Measurements from ENCODE around the gene AJAP1. TPM values are rescaled to one million over a fixed set of nuclear protein-coding genes. Genes with fewer than 3 reads are reported as not detected.

AJAP1 gene
- total and polyA plus RNA-seq, 4 donors, result 0.16 to 2.3 TPM; not detected in 2

DNA sequence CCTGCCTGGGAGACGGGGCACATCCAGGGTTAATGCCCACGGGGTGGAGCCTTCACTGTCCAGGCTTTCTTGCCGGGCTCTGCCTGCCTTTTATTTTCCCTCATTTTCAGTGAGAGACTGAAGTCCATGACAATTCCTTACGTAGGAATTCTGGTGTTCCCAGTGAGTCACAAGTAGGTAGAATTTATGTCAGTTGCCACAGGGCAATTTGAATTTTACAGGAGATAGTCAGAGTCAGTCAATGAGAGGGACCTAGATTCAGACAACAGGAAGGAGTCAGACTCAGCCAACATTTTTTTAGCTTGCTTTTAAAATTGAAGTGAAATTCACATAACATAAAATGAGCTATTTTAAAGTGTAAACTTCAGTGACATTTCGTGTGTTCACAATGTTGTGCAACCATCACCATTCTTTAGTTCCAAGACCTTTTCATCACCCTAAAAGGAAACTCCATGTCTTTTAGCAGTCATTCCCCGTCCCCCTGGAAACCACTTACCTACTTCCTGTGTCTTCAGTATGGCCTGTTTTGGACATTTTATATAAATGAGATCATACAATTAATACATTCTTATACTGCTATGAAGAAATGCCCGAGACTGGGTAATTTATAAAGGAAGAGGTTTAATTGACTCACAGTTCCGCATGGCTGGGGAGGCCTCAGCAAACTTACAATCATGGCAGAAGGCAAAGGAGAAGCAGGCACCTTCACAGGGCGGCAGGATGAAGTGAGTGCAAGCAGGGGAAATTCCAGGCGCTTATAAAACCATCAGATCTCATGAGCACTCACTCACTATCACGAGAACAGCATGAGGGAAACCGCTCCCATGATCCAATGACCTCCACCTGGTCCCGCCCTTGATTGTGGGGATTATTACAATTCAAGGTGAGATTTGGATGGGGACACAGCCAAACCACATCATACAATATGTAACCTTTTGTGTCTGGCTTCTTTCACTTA, 14.6 kb downstream of the AJAP1 start:
- Histone ChIP-seq H3K4me1 (ENCODE audit: control insufficient read depth in 1 of 2, insufficient read depth in 2 of 2, low read length in 2 of 2) (no peaks in the 10 kb centered on the region), H3K4me3 (ENCODE audit: low read length in 2 of 2) (no peak overlapping the region), H3K27ac (ENCODE audit: low read depth in 1 of 2, low read length in 2 of 2) (no peak overlapping the region), H3K9me3 (ENCODE audit: control insufficient read depth, low read length) (no peaks in the 10 kb centered on the region), H3K36me3 (ENCODE audit: control insufficient read depth in 1 of 2, insufficient read depth in 2 of 2, low read length in 1 of 2) (no peaks in the 10 kb centered on the region), H3K27me3 (ENCODE audit: control insufficient read depth in 1 of 2, insufficient read depth in 2 of 2, low read length in 1 of 2) (no peaks in the 10 kb centered on the region)
- intact Hi-C loops (cut with DNase I), result no loop called here
- DNase-seq (no peak), ATAC-seq (ENCODE audit: low FRiP score) (no peak)
- WGBS, 2 donors, result 47 to 51% methylated on average over 13 of the region's 13 CpGs

DNA sequence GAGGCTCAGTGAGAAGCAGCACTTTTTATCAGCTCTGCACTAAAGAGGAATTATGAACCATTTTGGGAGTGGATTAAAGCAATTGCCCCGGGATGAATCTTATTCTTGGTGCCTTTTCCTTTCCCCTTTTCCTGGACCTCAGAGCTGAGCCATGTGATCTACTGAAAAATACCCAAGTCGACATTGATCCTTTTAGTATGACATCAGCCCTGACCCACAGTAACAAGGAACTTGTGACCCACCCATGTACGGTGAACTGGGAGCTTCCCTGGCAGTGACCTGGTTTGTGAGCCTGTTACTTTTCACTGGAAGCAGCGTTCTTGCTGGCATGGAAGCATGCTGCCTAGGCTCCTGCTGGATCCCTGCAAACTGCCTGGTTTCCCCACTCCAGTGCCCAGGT, 15.9 kb downstream of the AJAP1 start:
- H3K27ac ChIP-seq (ENCODE audit: low read depth in 1 of 2, low read length in 2 of 2), result no peak overlapping the region
- H3K27me3 ChIP-seq (ENCODE audit: control insufficient read depth in 1 of 2, insufficient read depth in 2 of 2, low read length in 1 of 2), result no peaks in the 10 kb centered on the region
- no peaks in the 10 kb centered on the region for H3K36me3 ChIP-seq (ENCODE audit: control insufficient read depth in 1 of 2, insufficient read depth in 2 of 2, low read length in 1 of 2)
- no peak for ATAC-seq (ENCODE audit: low FRiP score)
- no peaks in the 10 kb centered on the region for H3K4me1 ChIP-seq (ENCODE audit: control insufficient read depth in 1 of 2, insufficient read depth in 2 of 2, low read length in 2 of 2)
- 64 to 66% methylated on average over 4 of the region's 4 CpGs for WGBS, 2 donors
- no peak overlapping the region for H3K4me3 ChIP-seq (ENCODE audit: low read length in 2 of 2)
- H3K9me3 ChIP-seq (ENCODE audit: control insufficient read depth, low read length), result peaks cover 1% of the 10 kb centered on the region
- intact Hi-C loops (cut with DNase I), result no loop called here
- DNase-seq, result no peak

DNA sequence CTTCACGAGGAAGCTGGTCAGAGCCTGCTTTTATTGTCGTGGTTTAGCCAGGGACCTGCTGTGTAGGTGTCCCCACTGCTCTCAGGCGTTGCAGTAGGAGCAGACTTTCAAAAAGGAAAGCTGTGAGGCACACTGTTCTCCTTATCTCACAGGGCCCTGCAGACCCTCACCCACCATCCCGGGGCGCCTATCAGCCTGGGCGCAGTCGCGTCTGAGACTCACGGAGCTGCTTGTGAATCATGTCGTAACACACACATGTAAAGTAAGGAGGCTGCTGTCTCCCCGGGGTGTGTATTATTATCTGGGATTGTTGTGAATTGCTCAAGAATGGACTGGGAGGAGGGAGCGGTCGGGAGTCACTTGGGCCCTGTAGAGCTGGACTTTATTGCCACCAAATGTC, 17.4 kb downstream of the AJAP1 start:
- Histone ChIP-seq H3K36me3 (ENCODE audit: control insufficient read depth in 1 of 2, insufficient read depth in 2 of 2, low read length in 1 of 2) (no peaks in the 10 kb centered on the region), H3K4me1 (ENCODE audit: control insufficient read depth in 1 of 2, insufficient read depth in 2 of 2, low read length in 2 of 2) (no peaks in the 10 kb centered on the region), H3K9me3 (ENCODE audit: control insufficient read depth, low read length) (peaks cover 5% of the 10 kb centered on the region), H3K27me3 (ENCODE audit: control insufficient read depth in 1 of 2, insufficient read depth in 2 of 2, low read length in 1 of 2) (no peaks in the 10 kb centered on the region), H3K27ac (ENCODE audit: low read depth in 1 of 2, low read length in 2 of 2) (no peak overlapping the region), H3K4me3 (ENCODE audit: low read length in 2 of 2) (no peak overlapping the region)
- ATAC-seq (ENCODE audit: low FRiP score), result no peak
- 72 to 78% methylated on average over 13 of the region's 13 CpGs for WGBS, 2 donors
- intact Hi-C loops (cut with DNase I), result no loop called here
- DNase-seq, result no peak

DNA sequence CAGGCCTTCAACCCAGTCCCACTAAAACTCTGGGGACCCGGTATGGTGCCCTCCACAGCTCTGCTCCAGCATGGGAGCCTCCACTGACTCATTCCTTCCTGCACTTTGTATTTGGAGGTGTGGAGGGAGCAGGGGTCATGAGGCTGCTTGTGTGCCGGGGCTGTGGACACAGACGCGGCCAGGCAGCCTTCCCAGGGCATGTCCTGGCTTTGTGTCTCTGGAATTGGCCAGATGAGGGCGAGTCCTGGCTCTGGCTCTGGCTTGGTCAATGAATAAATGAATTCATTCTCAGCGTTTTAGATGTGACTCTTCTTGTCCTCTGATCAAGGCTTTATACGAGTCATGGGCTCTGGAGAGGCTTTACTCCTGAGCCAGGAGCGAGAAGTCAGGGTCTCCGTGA, 19.1 kb downstream of the AJAP1 start:
- Histone ChIP-seq H3K27me3 (ENCODE audit: control insufficient read depth in 1 of 2, insufficient read depth in 2 of 2, low read length in 1 of 2) (no peaks in the 10 kb centered on the region), H3K9me3 (ENCODE audit: control insufficient read depth, low read length) (peaks cover 5% of the 10 kb centered on the region), H3K27ac (ENCODE audit: low read depth in 1 of 2, low read length in 2 of 2) (no peak overlapping the region), H3K36me3 (ENCODE audit: control insufficient read depth in 1 of 2, insufficient read depth in 2 of 2, low read length in 1 of 2) (no peaks in the 10 kb centered on the region), H3K4me3 (ENCODE audit: low read length in 2 of 2) (no peak overlapping the region), H3K4me1 (ENCODE audit: control insufficient read depth in 1 of 2, insufficient read depth in 2 of 2, low read length in 2 of 2) (no peaks in the 10 kb centered on the region)
- 72 to 83% methylated on average over 9 of the region's 9 CpGs for WGBS, 2 donors
- intact Hi-C loops (cut with DNase I), result no loop called here
- DNase-seq (no peak), ATAC-seq (ENCODE audit: low FRiP score) (no peak)

DNA sequence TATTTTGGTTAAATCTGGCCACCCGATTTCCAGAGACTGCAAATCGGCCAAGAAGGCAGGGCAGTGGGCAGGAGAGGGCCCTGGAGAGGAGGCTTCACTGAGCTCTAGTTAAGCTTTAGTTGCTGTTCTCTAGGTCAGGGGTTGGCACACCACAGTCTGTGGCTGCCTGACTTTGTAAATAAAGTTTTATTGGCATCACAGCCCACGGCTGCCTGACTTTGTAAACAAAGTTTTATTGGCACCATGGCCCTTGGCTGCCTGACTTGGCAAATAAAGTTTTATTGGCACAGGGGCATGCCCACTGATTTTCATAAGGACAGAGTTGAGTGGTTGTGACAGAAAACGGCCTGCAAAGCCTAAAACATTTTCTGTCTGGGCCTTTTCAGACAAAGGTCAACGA, 19.7 kb downstream of the AJAP1 start:
- H3K27me3 ChIP-seq (ENCODE audit: control insufficient read depth in 1 of 2, insufficient read depth in 2 of 2, low read length in 1 of 2), result no peaks in the 10 kb centered on the region
- intact Hi-C loops (cut with DNase I), result no loop called here
- no peak for DNase-seq
- no peaks in the 10 kb centered on the region for H3K4me1 ChIP-seq (ENCODE audit: control insufficient read depth in 1 of 2, insufficient read depth in 2 of 2, low read length in 2 of 2)
- no peak for ATAC-seq (ENCODE audit: low FRiP score)
- H3K9me3 ChIP-seq (ENCODE audit: control insufficient read depth, low read length), result peaks cover 9% of the 10 kb centered on the region
- H3K4me3 ChIP-seq (ENCODE audit: low read length in 2 of 2), result no peak overlapping the region
- 59 to 63% methylated on average over 5 of the region's 5 CpGs for WGBS, 2 donors
- no peak overlapping the region for H3K27ac ChIP-seq (ENCODE audit: low read depth in 1 of 2, low read length in 2 of 2)
- no peaks in the 10 kb centered on the region for H3K36me3 ChIP-seq (ENCODE audit: control insufficient read depth in 1 of 2, insufficient read depth in 2 of 2, low read length in 1 of 2)

DNA sequence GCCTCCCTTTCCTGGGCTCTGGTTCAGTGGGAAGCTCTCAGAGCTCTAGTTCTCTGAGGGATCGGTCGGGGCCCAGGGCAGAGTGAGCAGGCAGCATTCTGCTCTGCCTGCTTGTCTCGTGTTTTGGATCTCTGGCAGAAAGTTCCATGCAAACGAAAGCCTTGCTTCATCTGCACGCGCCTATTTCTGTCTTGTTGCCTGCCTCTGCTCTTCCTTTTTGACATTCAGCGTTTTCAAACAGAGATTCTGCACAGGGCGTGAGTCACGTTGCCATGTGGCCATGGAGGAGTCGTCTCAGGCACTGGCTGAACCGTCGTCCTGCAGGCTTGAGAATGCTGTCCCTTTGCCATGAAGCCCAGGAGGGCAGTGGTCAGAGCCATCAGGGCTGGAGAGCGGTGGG, 20.3 kb downstream of the AJAP1 start:
- H3K9me3 ChIP-seq (ENCODE audit: control insufficient read depth, low read length), result peaks cover 9% of the 10 kb centered on the region
- 71 to 75% methylated on average over 13 of the region's 13 CpGs for WGBS, 2 donors
- no peaks in the 10 kb centered on the region for H3K27me3 ChIP-seq (ENCODE audit: control insufficient read depth in 1 of 2, insufficient read depth in 2 of 2, low read length in 1 of 2)
- no peaks in the 10 kb centered on the region for H3K36me3 ChIP-seq (ENCODE audit: control insufficient read depth in 1 of 2, insufficient read depth in 2 of 2, low read length in 1 of 2)
- no peaks in the 10 kb centered on the region for H3K4me1 ChIP-seq (ENCODE audit: control insufficient read depth in 1 of 2, insufficient read depth in 2 of 2, low read length in 2 of 2)
- ATAC-seq (ENCODE audit: low FRiP score), result no peak
- no peak overlapping the region for H3K4me3 ChIP-seq (ENCODE audit: low read length in 2 of 2)
- no peak overlapping the region for H3K27ac ChIP-seq (ENCODE audit: low read depth in 1 of 2, low read length in 2 of 2)
- intact Hi-C loops (cut with DNase I), result no loop called here
- DNase-seq, result no peak

DNA sequence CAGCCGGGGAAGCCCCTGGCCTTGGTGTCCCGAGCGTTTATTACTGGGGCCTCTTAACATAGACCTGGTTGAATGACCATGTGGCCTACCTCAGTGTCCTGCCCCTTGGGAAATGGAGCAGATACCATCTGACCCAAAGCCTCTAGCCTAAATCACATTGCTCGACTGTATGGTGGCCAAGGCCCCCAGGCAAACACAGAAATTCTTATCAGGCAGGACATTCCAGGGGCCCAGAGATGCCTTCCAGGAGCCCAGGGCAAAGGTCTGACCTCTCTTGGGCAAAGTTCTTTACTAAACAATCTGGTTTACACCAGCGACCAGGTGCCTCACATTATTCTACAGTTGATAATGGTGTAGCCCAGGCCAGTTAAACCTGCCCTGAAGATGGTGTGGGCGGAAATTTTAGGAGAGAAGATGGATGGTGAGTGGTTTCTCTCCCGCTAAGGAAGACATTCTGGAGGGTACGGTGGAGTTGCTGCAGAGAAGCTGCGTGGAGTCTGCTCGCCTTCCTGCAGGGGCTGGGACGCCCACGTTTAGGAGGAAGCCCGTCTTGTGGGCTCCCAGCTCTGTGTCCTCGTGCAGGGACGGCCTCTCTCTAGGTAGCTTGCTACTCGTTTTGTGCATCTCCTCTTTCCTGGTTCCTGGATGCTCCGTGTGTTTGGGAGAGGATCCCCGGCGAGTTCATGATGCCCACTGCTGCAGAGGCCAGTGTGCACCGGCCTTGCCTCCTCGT, 21.2 kb downstream of the AJAP1 start:
- Histone ChIP-seq H3K36me3 (ENCODE audit: control insufficient read depth in 1 of 2, insufficient read depth in 2 of 2, low read length in 1 of 2) (no peaks in the 10 kb centered on the region), H3K27ac (ENCODE audit: low read depth in 1 of 2, low read length in 2 of 2) (no peak overlapping the region), H3K27me3 (ENCODE audit: control insufficient read depth in 1 of 2, insufficient read depth in 2 of 2, low read length in 1 of 2) (no peaks in the 10 kb centered on the region), H3K4me3 (ENCODE audit: low read length in 2 of 2) (no peak overlapping the region), H3K9me3 (ENCODE audit: control insufficient read depth, low read length) (peaks cover 11% of the 10 kb centered on the region), H3K4me1 (ENCODE audit: control insufficient read depth in 1 of 2, insufficient read depth in 2 of 2, low read length in 2 of 2) (no peaks in the 10 kb centered on the region)
- DNase-seq (no peak), ATAC-seq (ENCODE audit: low FRiP score) (no peak)
- intact Hi-C loops (cut with DNase I), result no loop called here
- WGBS, 2 donors, result 74 to 82% methylated on average over 21 of the region's 21 CpGs

DNA sequence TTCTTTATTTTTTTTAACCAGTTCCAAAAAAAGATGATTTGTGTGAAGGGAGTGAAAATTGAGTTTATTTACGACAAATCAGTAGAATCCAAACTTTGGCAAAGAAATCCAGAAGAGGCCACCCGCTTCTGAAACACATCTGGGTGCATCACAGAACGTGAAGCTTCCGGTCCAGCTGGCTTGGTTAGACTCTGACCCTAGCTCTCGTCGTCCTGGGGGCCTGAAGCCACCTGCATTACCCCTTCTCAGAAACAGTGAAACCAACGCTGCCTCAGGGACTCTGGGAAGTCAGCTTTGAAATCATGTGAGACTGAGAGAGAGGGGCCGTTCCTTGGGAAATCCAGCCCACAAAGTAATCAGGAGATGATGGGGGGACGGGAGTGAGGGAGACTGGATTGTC, 21.8 kb downstream of the AJAP1 start:
- Histone ChIP-seq H3K4me3 (ENCODE audit: low read length in 2 of 2) (no peak overlapping the region), H3K4me1 (ENCODE audit: control insufficient read depth in 1 of 2, insufficient read depth in 2 of 2, low read length in 2 of 2) (no peaks in the 10 kb centered on the region), H3K9me3 (ENCODE audit: control insufficient read depth, low read length) (peaks cover 13% of the 10 kb centered on the region), H3K27ac (ENCODE audit: low read depth in 1 of 2, low read length in 2 of 2) (no peak overlapping the region), H3K36me3 (ENCODE audit: control insufficient read depth in 1 of 2, insufficient read depth in 2 of 2, low read length in 1 of 2) (no peaks in the 10 kb centered on the region), H3K27me3 (ENCODE audit: control insufficient read depth in 1 of 2, insufficient read depth in 2 of 2, low read length in 1 of 2) (no peaks in the 10 kb centered on the region)
- DNase-seq (no peak), ATAC-seq (ENCODE audit: low FRiP score) (no peak)
- WGBS, 2 donors, result 71 to 74% methylated on average over 9 of the region's 9 CpGs
- intact Hi-C loops (cut with DNase I), result no loop called here

DNA sequence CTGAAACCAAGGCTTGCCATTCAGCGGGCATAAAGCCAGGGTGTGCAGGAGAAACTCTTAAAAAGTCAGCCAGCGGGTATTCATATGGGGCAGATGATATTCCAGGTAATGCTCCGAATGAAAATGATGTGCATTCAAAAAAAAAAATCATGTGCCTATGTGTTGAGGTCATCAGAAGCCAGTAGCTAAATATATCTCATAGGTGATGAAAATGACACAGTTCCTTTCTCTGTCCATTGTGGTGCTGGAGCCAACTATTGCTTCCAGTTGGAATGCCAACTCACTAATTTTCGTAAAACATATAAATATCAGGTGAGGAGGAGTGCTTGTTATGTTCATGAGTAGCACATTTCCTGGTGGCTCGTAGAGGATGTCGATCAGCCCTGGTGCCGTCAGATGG, 23.2 kb downstream of the AJAP1 start:
- H3K27me3 ChIP-seq (ENCODE audit: control insufficient read depth in 1 of 2, insufficient read depth in 2 of 2, low read length in 1 of 2), result no peaks in the 10 kb centered on the region
- 80 to 87% methylated on average over 7 of the region's 7 CpGs for WGBS, 2 donors
- intact Hi-C loops (cut with DNase I), result no loop called here
- ATAC-seq (ENCODE audit: low FRiP score), result no peak
- H3K4me3 ChIP-seq (ENCODE audit: low read length in 2 of 2), result no peak overlapping the region
- H3K9me3 ChIP-seq (ENCODE audit: control insufficient read depth, low read length), result peaks cover 13% of the 10 kb centered on the region
- no peak for DNase-seq
- no peaks in the 10 kb centered on the region for H3K36me3 ChIP-seq (ENCODE audit: control insufficient read depth in 1 of 2, insufficient read depth in 2 of 2, low read length in 1 of 2)
- no peaks in the 10 kb centered on the region for H3K4me1 ChIP-seq (ENCODE audit: control insufficient read depth in 1 of 2, insufficient read depth in 2 of 2, low read length in 2 of 2)
- H3K27ac ChIP-seq (ENCODE audit: low read depth in 1 of 2, low read length in 2 of 2), result no peak overlapping the region

Data from aorta (tissue), 5 donors.